Posterior cingulate gyrus (tissue), 11 donors: Measurements from ENCODE around the gene SOX13.

ENCODE experiments used
- DNase-seq, 10 donors: peaks; one replicate each; pipeline versions ENCODE4 v3.0.0 to v3.0.0-alpha.2; 2020 to 2021; ENCODE audit warnings: mixed read lengths in 3 of 10
- intact Hi-C: fragments of 100-400 bp; cut with DNase I; formaldehyde crosslinking; loops from one replicate; pipeline ENCODE4 v1.15.1; 2023

SOX13 gene

GRCh38 chr1:204147406-204148383 is 74.8 kb downstream of the SOX13 start:
- DNase-seq, result peak in 1 of 10 donors; percentile 33
- intact Hi-C loops, result no loop called here

- intact Hi-C loops, result no loop called here
- DNase-seq, result no peak
These were observed 76.2 kb downstream of the SOX13 start for GRCh38 chr1:204149107-204149506.

- peak in 1 of 10 donors; percentile 40 for DNase-seq
- intact Hi-C loops, result no loop called here
These were observed 77.0 kb downstream of the SOX13 start for GRCh38 chr1:204149635-204150565.

GRCh38 chr1:204150702-204151551 is 78.0 kb downstream of the SOX13 start:
- peak in 1 of 10 donors; percentile 84 for DNase-seq

GRCh38 chr1:204151552-204152309 is 78.8 kb downstream of the SOX13 start, which contains the start of gene ETNK2:
Gene ETNK2 (minus strand): TSS chr1:204152044. CDS start chr1:204151852, 192 bp downstream.
- peak in 6 of 10 donors; percentile 34 to 91 (median 60) for DNase-seq
- intact Hi-C loops, result no loop called here

More at GRCh38 chr1:204150702-204151551, 78.0 kb downstream of the SOX13 start:
- intact Hi-C loops, result no loop called here

- DNase-seq, result peak in 1 of 10 donors; percentile 45
- intact Hi-C loops, result no loop called here
These were observed 79.6 kb downstream of the SOX13 start for GRCh38 chr1:204152310-204153044.

- DNase-seq, result peak in 1 of 10 donors; percentile 69
- intact Hi-C loops, result no loop called here
These were observed 80.8 kb downstream of the SOX13 start for GRCh38 chr1:204153667-204154066.

- peak in 1 of 10 donors; percentile 42 for DNase-seq
- intact Hi-C loops, result no loop called here
These were observed 81.8 kb downstream of the SOX13 start for GRCh38 chr1:204154568-204155255.

GRCh38 chr1:204155881-204156280 is 83.0 kb downstream of the SOX13 start:
- peak in 1 of 10 donors; percentile 32 for DNase-seq
- intact Hi-C loops, result no loop called here

GRCh38 chr1:204157962-204158361 is 85.0 kb downstream of the SOX13 start:
- no peak for DNase-seq

GRCh38 chr1:204161609-204162493 is 88.9 kb downstream of the SOX13 start:
- intact Hi-C loops, result loop anchor here (1.0 to 10.0 kb wide), 4 partner anchors 45 to 333 kb away; partner anchors contain the start of gene PIK3C2B
- no peak for DNase-seq

More at GRCh38 chr1:204157962-204158361, 85.0 kb downstream of the SOX13 start:
- intact Hi-C loops, result no loop called here

- intact Hi-C loops, result loop anchor here (1.0 to 10.0 kb wide), 4 partner anchors 44 to 332 kb away; partner anchors contain the start of gene PIK3C2B
- DNase-seq, result peak; percentile 71 to 97 (median 84)
These were observed 89.7 kb downstream of the SOX13 start for GRCh38 chr1:204162494-204163074.

- intact Hi-C loops, result loop anchor here (10.0 kb wide), 1 partner anchor 329 kb away; the partner anchor contains the start of gene PIK3C2B
- DNase-seq, result no peak
These were observed 93.3 kb downstream of the SOX13 start, which contains the start of gene REN for GRCh38 chr1:204166219-204166618. Gene REN (minus strand): TSS chr1:204166337. CDS start chr1:204166293, 44 bp downstream.

GRCh38 chr1:204167730-204168129 is 94.8 kb downstream of the SOX13 start:
- intact Hi-C loops, result loop anchor here (10.0 kb wide), 1 partner anchor 327 kb away; the partner anchor contains the start of gene PIK3C2B
- DNase-seq, result no peak

GRCh38 chr1:204169858-204170257 is 96.9 kb downstream of the SOX13 start:
- no peak for DNase-seq
- intact Hi-C loops, result loop anchor here (10.0 kb wide), 1 partner anchor 325 kb away; the partner anchor contains the start of gene PIK3C2B
